ENCODE measurements around the gene AKR1C8. TPM values are rescaled to one million over a fixed set of nuclear protein-coding genes. Genes with fewer than 3 reads are reported as not detected.
"Not testable (repeated sequence)": the region's sequence is repeated elsewhere in the genome, so short reads cannot be mapped to it uniquely, and the experiment has no call there.

AKR1C8 gene
- total and polyA plus RNA-seq, 12 donors = 0.04 to 0.51 (median 0.39) TPM; not detected in 9

DNA sequence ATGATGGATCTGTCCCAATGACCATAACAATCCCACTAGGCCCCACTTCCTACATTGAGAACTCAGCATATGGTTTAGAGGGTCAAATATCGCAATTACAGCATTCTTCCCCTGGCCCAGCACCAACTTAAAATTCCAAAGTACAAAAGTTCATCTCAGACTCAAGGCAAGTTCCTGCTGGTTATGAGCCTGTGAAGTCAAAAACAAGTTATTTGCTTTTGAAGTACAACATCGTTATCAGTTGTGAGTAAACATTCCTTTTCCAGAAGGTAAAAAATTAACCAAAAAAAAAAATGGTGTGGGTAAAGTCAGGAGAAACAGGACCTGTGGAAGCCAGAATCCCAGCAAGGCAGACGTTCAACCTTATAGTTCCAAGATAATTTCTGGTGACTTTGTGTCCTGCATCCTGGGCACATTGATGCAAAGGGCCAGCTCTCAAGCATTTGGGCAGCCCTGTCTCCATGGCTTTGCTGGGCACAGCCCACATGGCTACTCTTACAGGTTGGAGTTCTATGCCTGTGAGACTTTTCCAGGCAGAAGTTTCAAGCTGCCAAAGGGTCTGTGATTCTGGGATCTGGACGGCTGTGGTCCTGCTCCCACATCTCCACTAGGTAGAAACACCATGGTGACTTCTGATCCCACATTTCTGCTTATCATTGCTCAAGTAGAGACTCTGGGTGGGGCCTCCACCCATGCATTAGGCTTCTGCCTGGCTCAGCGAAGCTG, 37.5 kb downstream of the AKR1C8 start:
- TF ChIP-seq, protein P1, sequence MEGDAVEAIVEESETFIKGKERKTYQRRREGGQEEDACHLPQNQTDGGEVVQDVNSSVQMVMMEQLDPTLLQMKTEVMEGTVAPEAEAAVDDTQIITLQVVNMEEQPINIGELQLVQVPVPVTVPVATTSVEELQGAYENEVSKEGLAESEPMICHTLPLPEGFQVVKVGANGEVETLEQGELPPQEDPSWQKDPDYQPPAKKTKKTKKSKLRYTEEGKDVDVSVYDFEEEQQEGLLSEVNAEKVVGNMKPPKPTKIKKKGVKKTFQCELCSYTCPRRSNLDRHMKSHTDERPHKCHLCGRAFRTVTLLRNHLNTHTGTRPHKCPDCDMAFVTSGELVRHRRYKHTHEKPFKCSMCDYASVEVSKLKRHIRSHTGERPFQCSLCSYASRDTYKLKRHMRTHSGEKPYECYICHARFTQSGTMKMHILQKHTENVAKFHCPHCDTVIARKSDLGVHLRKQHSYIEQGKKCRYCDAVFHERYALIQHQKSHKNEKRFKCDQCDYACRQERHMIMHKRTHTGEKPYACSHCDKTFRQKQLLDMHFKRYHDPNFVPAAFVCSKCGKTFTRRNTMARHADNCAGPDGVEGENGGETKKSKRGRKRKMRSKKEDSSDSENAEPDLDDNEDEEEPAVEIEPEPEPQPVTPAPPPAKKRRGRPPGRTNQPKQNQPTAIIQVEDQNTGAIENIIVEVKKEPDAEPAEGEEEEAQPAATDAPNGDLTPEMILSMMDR (IDR thresholded peaks at IDR 0.05) = no peak
- ATAC-seq (no peak), DNase-seq (no peak)
- peaks cover 0 to 20% (median 0%) of the 10 kb centered on the region in 11 donors for H3K9me3 ChIP-seq
- no peak overlapping the region for H3K27ac ChIP-seq
- 74% methylated on average over 5 of the region's 5 CpGs for WGBS, 2 donors
- no peak overlapping the region for H3K4me3 ChIP-seq
- H3K36me3 ChIP-seq = no peaks in the 10 kb centered on the region
- no peaks in the 10 kb centered on the region for H3K27me3 ChIP-seq
- intact Hi-C loops (cut with DNase I) = no loop called here
- no peaks in the 10 kb centered on the region for H3K4me1 ChIP-seq

DNA sequence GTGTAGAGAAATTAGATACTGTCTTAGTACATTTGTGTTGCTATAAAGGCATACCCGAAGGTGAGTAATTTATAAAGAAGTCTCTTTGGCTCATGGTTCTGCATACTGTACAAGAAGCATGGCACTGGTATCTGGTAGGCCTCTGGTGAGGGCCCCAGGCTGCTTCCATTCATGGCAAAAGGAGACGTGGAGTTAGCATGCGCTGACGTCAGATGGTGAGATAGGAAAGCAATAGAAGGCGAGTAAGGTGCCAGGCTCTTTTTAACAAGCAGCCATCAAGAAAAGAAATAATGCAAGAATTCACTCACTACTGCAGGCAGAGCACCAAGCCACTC, 38.1 kb downstream of the AKR1C8 start:
- Histone ChIP-seq H3K27ac (no peak overlapping the region), H3K4me1 (no peaks in the 10 kb centered on the region), H3K27me3 (no peaks in the 10 kb centered on the region), H3K9me3 (peaks cover 0 to 20% (median 0%) of the 10 kb centered on the region in 11 donors), H3K36me3 (no peaks in the 10 kb centered on the region), H3K4me3 (no peak overlapping the region)
- DNase-seq (no peak), ATAC-seq (no peak)
- TF ChIP-seq, protein P1 (IDR thresholded peaks at IDR 0.05) = no peak
- intact Hi-C loops (cut with DNase I) = no loop called here
- WGBS, 2 donors = 79 to 87% methylated on average over 5 of the region's 5 CpGs

DNA sequence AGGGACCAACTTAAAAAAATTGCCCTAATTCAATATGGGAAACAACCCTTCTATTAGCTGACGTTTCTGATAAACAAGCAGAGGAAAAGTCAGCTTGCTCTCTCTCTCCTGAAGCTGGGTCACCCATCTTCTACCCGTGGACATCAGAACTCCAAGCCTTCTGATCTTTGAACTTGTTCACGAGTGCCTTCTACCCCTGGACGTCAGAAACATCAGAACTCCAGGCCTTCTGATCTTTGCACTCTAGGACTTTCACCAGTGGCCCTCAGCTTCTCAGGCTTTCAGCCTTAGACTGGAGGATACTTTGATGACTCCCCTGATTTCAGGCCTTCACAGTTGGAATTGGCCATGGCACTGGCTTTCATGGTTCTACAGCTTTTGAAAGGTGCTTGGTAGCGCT, 41.8 kb downstream of the AKR1C8 start:
- intact Hi-C loops (cut with DNase I) = no loop called here
- Histone ChIP-seq H3K27me3 (no peaks in the 10 kb centered on the region), H3K27ac (no peak overlapping the region), H3K9me3 (peaks cover 0 to 15% (median 0%) of the 10 kb centered on the region in 11 donors), H3K4me1 (no peaks in the 10 kb centered on the region), H3K4me3 (no peak overlapping the region), H3K36me3 (no peaks in the 10 kb centered on the region)
- no peak for ATAC-seq
- 61 to 68% methylated on average over 5 of the region's 5 CpGs for WGBS, 2 donors
- TF ChIP-seq, protein P1 (IDR thresholded peaks at IDR 0.05) = no peak
- DNase-seq = no peak

DNA sequence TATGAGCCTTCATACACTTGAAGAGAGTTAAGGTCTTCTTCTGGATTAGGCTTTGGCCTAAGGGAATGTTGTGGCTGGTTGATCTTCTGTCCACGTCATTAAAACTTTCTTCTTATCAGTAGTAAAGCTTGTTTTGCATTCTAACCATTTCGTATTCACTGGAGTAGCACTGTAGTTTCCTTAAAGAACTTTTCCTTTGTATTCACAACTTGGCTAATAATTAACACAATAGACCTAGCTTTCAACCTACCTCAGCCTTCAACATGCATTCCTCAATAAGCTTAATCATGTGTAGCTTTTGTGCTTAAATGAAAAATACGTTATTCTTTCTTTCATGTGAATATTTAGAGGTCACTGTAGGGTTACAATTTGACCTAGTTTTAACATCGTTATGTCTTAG, 42.8 kb downstream of the AKR1C8 start:
- WGBS, 2 donors = 44 to 59% methylated on average over 4 of the region's 4 CpGs
- ATAC-seq = no peak
- intact Hi-C loops (cut with DNase I) = no loop called here
- peaks cover 0 to 25% (median 5%) of the 10 kb centered on the region in 11 donors for H3K9me3 ChIP-seq
- DNase-seq = no peak
- H3K27me3 ChIP-seq = no peaks in the 10 kb centered on the region
- H3K36me3 ChIP-seq = peaks cover 0 to under 1% (median 0%) of the 10 kb centered on the region in 9 donors
- H3K4me1 ChIP-seq = no peaks in the 10 kb centered on the region
- TF ChIP-seq, protein P1 (IDR thresholded peaks at IDR 0.05) = no peak
- H3K27ac ChIP-seq = no peak overlapping the region
- no peak overlapping the region for H3K4me3 ChIP-seq

DNA sequence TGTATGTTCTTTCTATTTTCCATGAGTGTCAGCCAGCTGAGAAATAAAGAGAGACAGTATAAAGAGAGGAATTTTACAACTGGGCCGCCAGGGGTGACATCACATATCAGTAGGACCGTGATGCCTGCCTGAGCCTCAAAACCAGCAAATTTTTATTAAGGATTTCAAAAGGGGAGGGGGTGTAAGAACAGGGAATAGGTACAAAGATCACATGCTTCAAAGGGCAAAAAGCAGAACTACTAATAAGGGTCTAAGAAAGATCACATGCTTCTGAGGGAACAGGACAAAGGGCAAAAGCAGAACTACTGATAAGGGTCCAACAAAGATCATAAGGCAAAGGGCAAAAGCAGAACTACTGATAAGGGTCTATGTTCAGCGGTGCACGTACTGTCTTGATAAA, 47.3 kb downstream of the AKR1C8 start:
- H3K4me3 ChIP-seq; H3K27me3 ChIP-seq; H3K27ac ChIP-seq; H3K4me1 ChIP-seq; ATAC-seq; intact Hi-C loops (cut with DNase I); DNase-seq: not testable (repeated sequence)
- Histone ChIP-seq H3K9me3 (peaks cover 0 to 41% (median 21%) of the 10 kb centered on the region in 11 donors), H3K36me3 (peaks cover 0 to 15% (median 0%) of the 10 kb centered on the region in 9 donors)
- WGBS, 2 donors = 60 to 75% methylated on average over 2 to 4 of the region's 4 CpGs
